Esophagus muscularis mucosa (tissue), 4 donors: Measurements from ENCODE around the gene LRP5. TPM values are rescaled to one million over a fixed set of nuclear protein-coding genes. Genes with fewer than 3 reads are reported as not detected.
"Not testable (repeated sequence)": the region's sequence is repeated elsewhere in the genome, so short reads cannot be mapped to it uniquely, and the experiment has no call there.

Experiments
- DNase-seq: peaks from one replicate; pipeline ENCODE4 v3.0.0-alpha.2; 2017; ENCODE audit errors: extremely low spot score
- H3K27ac ChIP-seq, 4 donors: fragments of 200-600 bp; sonication (generic); replicated peaks in 1 of 4; 1 replicate in 3 of 4; 2 replicates in 1 of 4; pipeline ENCODE4 v1.5.1; 2016 to 2019; ENCODE audit warnings: mild to moderate bottlenecking in 1 of 4
- H3K27me3 ChIP-seq, 4 donors: fragments of 200-600 bp; sonication (generic); one replicate each; pipeline versions ENCODE4 v1.5.1 to v1.6.0; 2016 to 2019
- H3K36me3 ChIP-seq, 4 donors: fragments of 200-600 bp; sonication (generic); one replicate each; pipeline ENCODE4 v1.5.1; 2016 to 2019
- H3K4me1 ChIP-seq, 4 donors: fragments of 200-600 bp; sonication (generic); one replicate each; pipeline ENCODE4 v1.5.1; 2016 to 2019
- H3K4me3 ChIP-seq, 4 donors: fragments of 200-600 bp; sonication (generic); 1 replicate in 2 of 4; 2 replicates in 2 of 4; pipeline ENCODE4 v1.5.1; 2016 to 2019; ENCODE audit warnings: mild to moderate bottlenecking in 4 of 4, moderate library complexity in 1 of 4
- H3K9me3 ChIP-seq, 4 donors: fragments of 200-600 bp; sonication (generic); 1 replicate in 3 of 4; 2 replicates in 1 of 4; pipeline ENCODE4 v1.5.1; 2016 to 2019
- EP300 ChIP-seq: sonication (generic); formaldehyde crosslinking; IDR thresholded peaks from one replicate; pipeline ENCODE4 v1.6.1; 2017; ENCODE audit warnings: antibody characterized with exemption
- POLR2A ChIP-seq: fragments of 450-650 bp; IDR thresholded peaks from one replicate; pipeline ENCODE4 v1.6.1; 2017; ENCODE audit warnings: antibody characterized with exemption, moderate library complexity, mild to moderate bottlenecking, low read depth
- POLR2AphosphoS5 ChIP-seq, 2 donors: sonication (generic); formaldehyde crosslinking; IDR thresholded peaks; one replicate each; pipeline ENCODE4 v1.6.1; 2017; ENCODE audit warnings: antibody characterized with exemption in 2 of 2
- WGBS: methylation state at CpG from one replicate; pipeline ENCODE4 v1.1.5; 2018; 5-methylcytosine and 5-hydroxymethylcytosine counted together
- intact Hi-C: fragments of 100-400 bp; cut with DNase I; formaldehyde crosslinking; loops from one replicate; pipeline ENCODE4 v1.15.1; 2023
- total RNA-seq, 4 donors: library from RNA; depleted of rRNA; stranded (reverse); fragments of >200 nt; gene quantifications; one replicate each; pipeline versions ENCODE4 v1.1.0 to v1.2.1, GENCODE V29; 2016
- TF ChIP-seq, protein P1 (sequence below), 3 experiments: fragments of 200-600 bp in 2 of 3; fragments of 450-650 bp in 1 of 3; sonication (generic) in 2 of 3; IDR thresholded peaks; one replicate each; pipeline ENCODE4 v1.5.1; 2017 to 2019; ENCODE audit warnings: antibody characterized with exemption in 3 of 3, mild to moderate bottlenecking in 2 of 3, moderate library complexity in 1 of 3

Gene LRP5
- total RNA-seq, 4 donors from 2014 or later: 34.0 to 78.4 (median 56.2) TPM

DNA sequence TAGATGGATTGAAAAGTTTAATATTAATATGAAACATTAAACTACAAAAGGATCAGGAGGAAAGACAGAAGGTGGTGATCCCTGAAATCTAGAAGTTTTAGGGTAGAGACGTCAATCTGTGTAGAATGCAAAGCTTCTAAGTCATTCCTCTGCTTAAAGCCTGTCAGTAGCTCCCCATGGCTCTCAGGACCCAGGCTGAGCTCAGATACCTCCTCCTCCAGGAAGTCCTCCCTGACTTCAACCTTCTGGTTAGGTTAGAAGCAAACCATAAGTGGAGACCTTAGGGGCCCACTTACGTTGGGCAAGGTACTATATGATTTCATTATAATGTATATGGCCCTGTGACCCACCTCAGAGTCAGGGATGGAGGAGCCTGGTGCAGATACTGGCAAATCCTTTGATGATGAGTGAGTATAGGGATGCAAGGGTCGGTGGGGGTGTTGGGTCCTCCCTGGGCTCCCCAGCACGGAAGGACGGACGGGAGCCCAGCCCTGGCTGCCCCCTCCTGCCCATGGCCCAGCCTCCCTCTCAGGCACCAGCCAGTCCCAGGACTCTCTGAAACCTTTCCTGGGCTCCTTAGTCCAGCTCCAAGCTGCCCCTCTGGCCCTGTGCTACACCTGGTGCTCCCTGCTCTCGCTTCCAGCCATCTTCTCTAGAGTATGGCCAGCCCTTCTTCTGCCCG, 145.0 kb downstream of the LRP5 start:
- Histone ChIP-seq H3K4me3 (no peak overlapping the region), H3K4me1 (peaks cover 5 to 20% (median 15%) of the 10 kb centered on the region in 4 donors), H3K36me3 (no peaks in the 10 kb centered on the region), H3K9me3 (no peaks in the 10 kb centered on the region), H3K27ac (no peak overlapping the region), H3K27me3 (no peaks in the 10 kb centered on the region)
- no peak for DNase-seq
- intact Hi-C loops: no loop called here
- WGBS: 90% methylated on average over 5 of the region's 8 CpGs
- TF ChIP-seq, protein P1, sequence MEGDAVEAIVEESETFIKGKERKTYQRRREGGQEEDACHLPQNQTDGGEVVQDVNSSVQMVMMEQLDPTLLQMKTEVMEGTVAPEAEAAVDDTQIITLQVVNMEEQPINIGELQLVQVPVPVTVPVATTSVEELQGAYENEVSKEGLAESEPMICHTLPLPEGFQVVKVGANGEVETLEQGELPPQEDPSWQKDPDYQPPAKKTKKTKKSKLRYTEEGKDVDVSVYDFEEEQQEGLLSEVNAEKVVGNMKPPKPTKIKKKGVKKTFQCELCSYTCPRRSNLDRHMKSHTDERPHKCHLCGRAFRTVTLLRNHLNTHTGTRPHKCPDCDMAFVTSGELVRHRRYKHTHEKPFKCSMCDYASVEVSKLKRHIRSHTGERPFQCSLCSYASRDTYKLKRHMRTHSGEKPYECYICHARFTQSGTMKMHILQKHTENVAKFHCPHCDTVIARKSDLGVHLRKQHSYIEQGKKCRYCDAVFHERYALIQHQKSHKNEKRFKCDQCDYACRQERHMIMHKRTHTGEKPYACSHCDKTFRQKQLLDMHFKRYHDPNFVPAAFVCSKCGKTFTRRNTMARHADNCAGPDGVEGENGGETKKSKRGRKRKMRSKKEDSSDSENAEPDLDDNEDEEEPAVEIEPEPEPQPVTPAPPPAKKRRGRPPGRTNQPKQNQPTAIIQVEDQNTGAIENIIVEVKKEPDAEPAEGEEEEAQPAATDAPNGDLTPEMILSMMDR (IDR thresholded peaks at IDR 0.05): no peak
- TF ChIP-seq POLR2AphosphoS5 (IDR thresholded peaks at IDR 0.05) (no peak), POLR2A (no peak), EP300 (no peak)

DNA sequence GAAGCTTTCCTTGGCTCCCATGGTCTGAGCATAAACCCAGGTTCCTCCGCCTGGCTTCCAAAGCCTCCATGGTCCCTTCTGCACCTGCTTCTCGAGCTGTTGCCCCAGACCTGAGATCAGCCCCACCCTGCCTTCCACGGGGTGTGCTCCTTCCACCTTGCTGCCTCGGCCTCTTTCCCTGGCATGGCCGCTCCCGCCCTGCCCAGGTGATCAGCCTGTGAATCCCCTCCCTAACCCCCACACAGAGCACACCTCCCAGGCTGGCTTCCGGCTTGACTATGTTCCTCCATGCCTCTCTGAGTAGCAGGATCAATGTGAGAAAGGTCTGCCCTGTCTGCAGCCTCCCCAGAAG, 145.5 kb downstream of the LRP5 start:
- H3K9me3 ChIP-seq: no peaks in the 10 kb centered on the region
- TF ChIP-seq EP300 (no peak), POLR2AphosphoS5 (IDR thresholded peaks at IDR 0.05) (no peak), POLR2A (no peak)
- H3K4me1 ChIP-seq: peaks cover 10 to 25% (median 20%) of the 10 kb centered on the region in 4 donors
- H3K36me3 ChIP-seq: no peaks in the 10 kb centered on the region
- 83% methylated on average over 7 of the region's 7 CpGs for WGBS
- no peak overlapping the region for H3K27ac ChIP-seq
- H3K27me3 ChIP-seq: no peaks in the 10 kb centered on the region
- no peak for DNase-seq
- no peak overlapping the region for H3K4me3 ChIP-seq
- intact Hi-C loops: no loop called here

DNA sequence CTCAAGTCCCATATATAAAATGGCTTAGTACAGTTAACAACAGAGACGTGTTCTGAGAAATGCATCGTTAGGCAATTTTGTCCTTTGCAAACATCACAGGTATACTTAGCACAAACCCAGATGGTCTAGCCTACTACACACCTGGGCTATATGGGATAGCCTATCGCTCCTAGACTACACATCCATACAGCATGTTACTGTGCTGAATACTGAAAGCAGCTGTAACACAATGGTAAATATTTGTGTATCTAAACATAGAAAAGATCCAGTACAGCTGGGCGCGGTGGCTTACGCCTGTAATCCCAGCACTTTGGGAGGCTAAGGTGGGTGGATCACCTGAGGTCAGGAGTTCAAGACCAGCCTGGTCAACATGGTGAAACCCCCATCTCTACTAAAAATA, 145.9 kb downstream of the LRP5 start:
- H3K27ac ChIP-seq, intact Hi-C loops, H3K9me3 ChIP-seq, H3K4me3 ChIP-seq, DNase-seq, H3K27me3 ChIP-seq, H3K36me3 ChIP-seq: not testable (repeated sequence)
- peaks cover 15 to 30% (median 24%) of the 10 kb centered on the region in 4 donors for H3K4me1 ChIP-seq
- WGBS: 86% methylated on average over 6 of the region's 6 CpGs

DNA sequence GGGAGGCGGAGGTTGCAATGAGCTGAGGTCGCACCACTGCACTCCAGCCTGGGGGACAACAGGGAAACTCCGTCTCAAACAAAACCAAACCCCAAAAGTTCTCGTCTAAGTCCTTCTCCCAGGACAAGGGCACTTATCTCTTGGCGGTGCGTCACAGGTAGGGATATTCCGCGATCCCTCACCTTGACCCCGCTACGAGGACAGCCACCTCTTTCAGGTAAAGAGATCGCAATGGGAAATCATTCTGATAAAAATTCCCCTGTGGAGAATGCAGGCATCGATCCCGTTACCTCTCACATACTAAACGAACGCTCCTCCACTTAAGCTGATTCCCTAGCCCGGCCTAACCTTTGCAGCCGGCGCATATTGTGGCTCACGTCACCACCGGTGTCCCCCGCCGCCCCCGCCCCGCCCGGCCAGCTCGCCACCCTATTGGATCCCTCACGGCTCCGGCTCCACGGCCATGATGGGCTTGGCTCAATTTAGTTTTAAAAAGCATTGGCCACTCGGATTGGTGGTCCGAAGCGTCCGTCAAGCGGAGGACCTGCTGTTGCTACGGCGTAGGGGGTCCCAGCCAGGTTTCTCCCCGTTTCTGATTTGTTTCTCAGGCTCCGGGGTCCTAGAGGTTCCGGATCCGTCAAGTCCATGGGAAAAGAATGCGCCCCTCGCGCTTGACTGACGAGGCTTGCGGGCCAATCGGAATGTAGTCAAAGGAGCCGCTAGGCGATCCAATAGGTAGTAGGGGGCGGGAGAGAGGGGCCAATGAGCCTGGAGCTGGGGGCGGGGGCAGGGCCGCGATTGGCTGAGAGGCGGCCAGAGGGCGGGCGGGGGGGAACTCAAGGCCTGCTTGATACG, 147.7 kb downstream of the LRP5 start:
- no peaks in the 10 kb centered on the region for H3K36me3 ChIP-seq
- peak overlapping the region; percentile 97 to 99 (median 99) for H3K27ac ChIP-seq
- 8% methylated on average over 28 of the region's 56 CpGs for WGBS
- peak overlapping the region; percentile 91 to 100 (median 97) for H3K4me3 ChIP-seq
- no peaks in the 10 kb centered on the region for H3K9me3 ChIP-seq
- TF ChIP-seq POLR2AphosphoS5 (IDR thresholded peaks at IDR 0.05) (peak in 1 of 2 donors; percentile 42), POLR2A (no peak), EP300 (no peak)
- TF ChIP-seq, protein P1 (IDR thresholded peaks at IDR 0.05): no peak
- no peaks in the 10 kb centered on the region for H3K27me3 ChIP-seq
- peaks cover 31 to 48% (median 42%) of the 10 kb centered on the region in 4 donors for H3K4me1 ChIP-seq
- intact Hi-C loops: loop anchor here (5.0 kb wide), 1 partner anchor 82 kb away; no protein-coding TSS in a partner anchor
- peak; percentile 99 for DNase-seq

DNA sequence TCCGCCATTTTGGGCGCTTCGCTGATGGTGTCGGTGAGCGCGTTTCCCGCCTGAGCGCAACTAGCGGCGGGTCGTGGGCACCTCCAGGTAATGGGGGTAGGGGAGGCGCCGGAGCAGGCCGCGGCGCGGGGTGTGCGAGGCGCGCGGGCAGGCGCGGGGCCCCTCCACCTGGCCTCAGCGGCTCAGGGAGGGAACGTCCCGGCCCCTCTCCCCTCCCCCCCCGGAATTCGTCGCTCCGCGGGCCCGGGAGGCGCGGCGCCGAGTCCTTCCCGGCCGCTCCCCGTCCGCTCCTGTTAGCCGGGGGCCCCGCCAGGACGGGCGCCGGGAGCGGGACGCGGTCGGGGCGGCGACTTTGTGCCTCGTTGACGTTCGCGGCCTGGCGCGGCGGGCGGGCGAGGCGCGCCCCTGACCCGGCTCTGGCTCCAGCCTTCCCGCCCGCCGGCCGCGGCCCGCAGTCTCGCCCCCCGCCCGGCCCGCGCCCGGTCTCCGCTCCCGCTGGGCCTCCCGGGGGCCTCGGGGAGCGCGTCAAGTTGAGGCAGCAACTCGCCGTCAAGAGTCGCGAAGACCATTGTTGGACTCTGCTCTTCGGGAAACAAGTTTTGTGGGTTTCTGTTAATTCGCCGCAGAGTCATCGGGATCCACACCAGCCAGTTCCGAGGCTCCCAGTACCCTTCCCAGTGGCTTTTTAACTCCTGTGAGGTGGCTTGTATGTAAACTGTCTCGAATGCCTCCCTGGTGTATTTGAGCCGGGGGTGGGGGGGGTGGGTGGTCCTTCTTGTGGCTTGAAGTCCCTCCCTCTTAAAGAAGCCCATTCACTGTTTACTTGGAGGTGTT, 148.6 kb downstream of the LRP5 start, which contains the start of gene PPP6R3:
Gene PPP6R3 (plus strand): TSS at position 12 of the 834 bp plus-strand sequence. CDS start 76,913 bp downstream, outside the sequence.
- TF ChIP-seq POLR2AphosphoS5 (IDR thresholded peaks at IDR 0.05) (peak; percentile 80 to 90), EP300 (no peak), POLR2A (peak; percentile 50)
- TF ChIP-seq, protein P1 (IDR thresholded peaks at IDR 0.05): no peak
- Histone ChIP-seq H3K4me1 (peaks cover 40 to 56% (median 51%) of the 10 kb centered on the region in 4 donors), H3K4me3 (peak within 1 kb of the TSS; percentile 91 to 100 (median 97)), H3K27ac (peak within 1 kb of the TSS; percentile 97 to 99 (median 99)), H3K36me3 (no peaks in the 10 kb centered on the region), H3K27me3 (no peaks in the 10 kb centered on the region), H3K9me3 (no peaks in the 10 kb centered on the region)
- no peak for DNase-seq
- intact Hi-C loops: loop anchor here (5.0 kb wide), 1 partner anchor 81 kb away; no protein-coding TSS in a partner anchor
- WGBS: 0% methylated on average over 3 of the region's 92 CpGs
